Heart right ventricle (tissue), 16 donors: ENCODE data around the gene MYO1E. TPM values are rescaled to one million over a fixed set of nuclear protein-coding genes. Genes with fewer than 3 reads are reported as not detected.

Source experiments
- ATAC-seq, 8 donors: fragments of 200-7000 bp; cut with Tn5 transposase; one replicate each; pipeline ENCODE4 v1.9.1; 2020; ENCODE audit warnings: mild to moderate bottlenecking in 8 of 8, moderate library complexity in 8 of 8, moderate number of reproducible peaks in 1 of 8
- DNase-seq, 2 donors: peaks; one replicate each; pipeline ENCODE4 v3.0.0-alpha.2; 2020
- H3K27ac ChIP-seq, 10 donors: fragments of 200-600 bp; sonication (generic) in 2 of 10; one replicate each; pipeline versions ENCODE4 v1.5.0 to v1.8.0; 2020 to 2022; ENCODE audit warnings: mild to moderate bottlenecking in 3 of 10
- H3K27me3 ChIP-seq, 7 donors: fragments of 200-600 bp; one replicate each; pipeline ENCODE4 v1.8.0; 2021 to 2022; ENCODE audit warnings: mild to moderate bottlenecking in 2 of 7
- H3K36me3 ChIP-seq, 9 donors: fragments of 200-600 bp; sonication (generic) in 1 of 9; one replicate each; pipeline versions ENCODE4 v1.5.0 to v1.8.0; 2020 to 2022; ENCODE audit warnings: mild to moderate bottlenecking in 2 of 9
- H3K4me1 ChIP-seq, 9 donors: fragments of 200-600 bp; sonication (generic) in 1 of 9; one replicate each; pipeline versions ENCODE4 v1.5.0 to v1.8.0; 2020 to 2022; ENCODE audit warnings: mild to moderate bottlenecking in 4 of 9
- H3K4me3 ChIP-seq, 10 donors: fragments of 200-600 bp; sonication (generic) in 2 of 10; one replicate each; pipeline versions ENCODE4 v1.5.0 to v1.8.0; 2020 to 2022; ENCODE audit warnings: mild to moderate bottlenecking in 7 of 10, moderate library complexity in 2 of 10
- H3K9me3 ChIP-seq, 11 donors: fragments of 200-600 bp in 10 of 11; sonication (generic) in 2 of 11; one replicate each; pipeline versions ENCODE4 v1.5.0 to v1.8.0; 2013 to 2022; ENCODE audit warnings: mild to moderate bottlenecking in 2 of 11, control low read depth in 1 of 11, moderate library complexity in 1 of 11
- WGBS, 2 donors: extraction: QIAGEN DNeasy Blood & Tissue Kit; methylation state at CpG; one replicate each; pipeline ENCODE4 v1.1.7; 2013; ENCODE audit warnings: inconsistent platforms in 1 of 2; 5-methylcytosine and 5-hydroxymethylcytosine counted together
- intact Hi-C, 10 donors: fragments of 100-400 bp; cut with DNase I; formaldehyde crosslinking; loops; one replicate each; pipeline versions ENCODE4 v1.11.1 to v1.14.2; 2022
- polyA plus RNA-seq, 2 donors: library from polyadenylated mRNA; stranded (reverse); fragments of 200-250 nt; gene quantifications; one replicate each; pipeline ENCODE4 v1.2.3, GENCODE V29; 2013
- total RNA-seq, 10 donors: library from RNA; stranded (reverse); fragmentation: NEBNext Ultra II Directional in 3 of 10; extraction: Animal tissue kit (Norgen Biotek cat#: 25700) in 3 of 10; gene quantifications; one replicate each; pipeline versions ENCODE4 v1.2.1 to v1.2.4, GENCODE V29; 2021 to 2023
- TF ChIP-seq, protein P1 (sequence below), 9 donors: fragments of 200-600 bp; sonication (generic) in 2 of 9; IDR thresholded peaks; one replicate each; pipeline versions ENCODE4 v1.5.0 to v1.8.0; 2021 to 2022; ENCODE audit warnings: antibody characterized with exemption in 9 of 9, mild to moderate bottlenecking in 5 of 9, moderate library complexity in 1 of 9
- donor health status: Arrhythmogenic right ventricular cardiomyopathy.
- donor health status: ischemic (EF 13 %, LVEDD 7.1; RV severe dilation, severe dysfunction).
- donor health status: healthy with polysubstance abuse.
- donor health status: DM: no; HTN: yes; CAD: no.
- donor health status: DM: no; HTN: no; CAD: no.
- donor health status: ischemic (EF 25% LVEDD 6.9; RV normal size, moderate dysfunction).
- donor health status: ischemic (EF 25% LVEDD 5.7; RV mildly dilated, moderate dysfunction).
- donor health status: healthy.
- donor health status: DM: yes; HTN: yes; CAD: no.
- donor health status: Ischemic cardiomyopathy.
- donor health status: ischemic (EF 35%, LVEDD 5.7; RV mildly dilated, moderate dysfunction).
- donor health status: nonischemic (EF 11% LVEDD 7.7; RV severe dilation, severe dysfunction).
- donor health status: DM: yes; HTN: yes; CAD: no.
- donor health status: PGD.
- donor health status: ischemic (EF 29% LVEDD 5.4; RV normal size, mild dysfunction).
- donor health status: nonischemic (EF 23%, LVEDD 6.1; RV moderate dilation, normal function).

Gene MYO1E
- total and polyA plus RNA-seq, 12 donors: 9.3 to 75.3 (median 27.4) TPM

DNA sequence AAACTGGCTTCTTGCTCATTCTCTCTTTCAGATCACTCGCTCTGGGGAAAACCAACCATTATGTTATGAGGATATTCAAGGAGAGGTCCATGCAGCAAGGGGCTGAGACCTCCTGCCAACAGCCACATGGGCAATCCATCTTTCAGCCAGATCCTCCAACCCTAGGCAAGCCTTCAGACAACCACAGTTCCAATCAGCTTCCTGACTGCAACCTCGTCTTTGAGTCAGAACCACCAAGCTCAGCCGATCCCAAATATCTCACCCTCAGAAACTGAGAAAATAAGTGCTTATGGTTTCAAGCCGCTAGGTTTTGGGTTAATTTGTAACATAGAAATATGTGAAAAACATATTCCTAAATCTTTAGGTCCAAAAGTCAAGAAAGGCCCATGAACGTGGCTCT is 155.8 kb downstream of the MYO1E start:
- Histone ChIP-seq H3K4me1 (peaks cover 0 to 14% (median 0%) of the 10 kb centered on the region in 9 donors), H3K4me3 (no peak overlapping the region), H3K27ac (no peak overlapping the region), H3K36me3 (peaks cover 0 to 91% (median 7%) of the 10 kb centered on the region in 9 donors), H3K9me3 (no peaks in the 10 kb centered on the region), H3K27me3 (no peaks in the 10 kb centered on the region)
- intact Hi-C loops: no loop called here
- TF ChIP-seq, protein P1, sequence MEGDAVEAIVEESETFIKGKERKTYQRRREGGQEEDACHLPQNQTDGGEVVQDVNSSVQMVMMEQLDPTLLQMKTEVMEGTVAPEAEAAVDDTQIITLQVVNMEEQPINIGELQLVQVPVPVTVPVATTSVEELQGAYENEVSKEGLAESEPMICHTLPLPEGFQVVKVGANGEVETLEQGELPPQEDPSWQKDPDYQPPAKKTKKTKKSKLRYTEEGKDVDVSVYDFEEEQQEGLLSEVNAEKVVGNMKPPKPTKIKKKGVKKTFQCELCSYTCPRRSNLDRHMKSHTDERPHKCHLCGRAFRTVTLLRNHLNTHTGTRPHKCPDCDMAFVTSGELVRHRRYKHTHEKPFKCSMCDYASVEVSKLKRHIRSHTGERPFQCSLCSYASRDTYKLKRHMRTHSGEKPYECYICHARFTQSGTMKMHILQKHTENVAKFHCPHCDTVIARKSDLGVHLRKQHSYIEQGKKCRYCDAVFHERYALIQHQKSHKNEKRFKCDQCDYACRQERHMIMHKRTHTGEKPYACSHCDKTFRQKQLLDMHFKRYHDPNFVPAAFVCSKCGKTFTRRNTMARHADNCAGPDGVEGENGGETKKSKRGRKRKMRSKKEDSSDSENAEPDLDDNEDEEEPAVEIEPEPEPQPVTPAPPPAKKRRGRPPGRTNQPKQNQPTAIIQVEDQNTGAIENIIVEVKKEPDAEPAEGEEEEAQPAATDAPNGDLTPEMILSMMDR (IDR thresholded peaks at IDR 0.05): no peak
- WGBS, 2 donors: 95 to 98% methylated on average over 5 of the region's 5 CpGs
- ATAC-seq (no peak), DNase-seq (no peak)

DNA sequence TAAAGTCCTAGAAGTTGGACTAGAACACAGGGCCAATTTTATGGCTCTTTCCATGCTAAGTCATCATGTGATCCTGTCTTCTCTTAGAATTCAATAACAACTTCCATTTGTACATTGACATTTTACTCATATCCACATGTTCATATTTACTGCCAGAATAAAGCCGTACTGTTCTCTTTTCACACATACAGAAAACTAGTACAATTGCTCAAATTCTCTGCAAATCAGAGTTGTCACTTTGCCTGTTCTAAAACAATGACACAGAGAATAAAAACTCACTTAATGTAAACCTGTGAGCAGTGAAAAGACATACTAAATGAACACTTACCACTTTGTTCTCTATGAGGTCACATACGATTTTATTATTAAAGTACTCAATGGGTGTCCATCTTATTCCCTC is 162.5 kb downstream of the MYO1E start:
- Histone ChIP-seq H3K36me3 (peaks cover 0 to 95% (median 21%) of the 10 kb centered on the region in 9 donors), H3K4me3 (no peak overlapping the region), H3K4me1 (no peaks in the 10 kb centered on the region), H3K27ac (no peak overlapping the region), H3K9me3 (no peaks in the 10 kb centered on the region), H3K27me3 (no peaks in the 10 kb centered on the region)
- ATAC-seq (no peak), DNase-seq (no peak)
- intact Hi-C loops: no loop called here
- 93 to 94% methylated on average over 2 of the region's 2 CpGs for WGBS, 2 donors
- TF ChIP-seq, protein P1 (IDR thresholded peaks at IDR 0.05): no peak

DNA sequence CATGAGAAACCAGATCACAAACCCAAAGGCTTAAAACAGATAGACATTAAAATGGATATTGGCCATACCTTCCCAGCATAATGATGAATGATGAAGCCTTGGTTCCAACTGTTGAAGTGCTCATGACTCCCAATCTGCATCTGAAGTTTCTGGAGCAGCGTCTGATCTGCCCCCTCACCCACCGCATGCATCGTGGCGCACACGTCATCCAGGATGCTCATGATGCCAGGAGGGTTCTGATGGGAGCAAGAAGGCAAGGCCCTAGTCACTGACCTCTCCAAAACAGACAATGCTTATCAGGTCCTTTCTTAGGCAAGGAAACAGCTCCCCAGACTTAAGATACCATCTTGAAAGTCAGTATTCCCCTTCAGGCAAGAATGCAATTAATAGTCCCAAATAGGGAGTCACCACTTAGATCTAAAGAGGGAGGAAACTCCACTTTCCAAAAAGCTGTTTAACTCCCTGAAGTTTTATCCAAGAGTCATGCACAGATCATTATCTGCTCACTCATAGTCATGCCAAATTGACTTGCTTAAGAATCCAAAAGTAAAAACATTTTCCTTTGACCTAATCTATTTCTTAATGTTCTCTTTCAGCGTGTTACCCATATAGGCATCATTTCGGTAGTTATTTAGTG is 163.9 kb downstream of the MYO1E start:
- DNase-seq: no peak
- Histone ChIP-seq H3K4me3 (no peak overlapping the region), H3K27me3 (no peaks in the 10 kb centered on the region), H3K36me3 (peaks cover 0 to 95% (median 21%) of the 10 kb centered on the region in 9 donors), H3K4me1 (no peaks in the 10 kb centered on the region), H3K9me3 (no peaks in the 10 kb centered on the region), H3K27ac (no peak overlapping the region)
- WGBS, 2 donors: 97 to 98% methylated on average over 7 of the region's 7 CpGs
- ATAC-seq: no peak
- TF ChIP-seq, protein P1 (IDR thresholded peaks at IDR 0.05): no peak
- intact Hi-C loops: no loop called here

DNA sequence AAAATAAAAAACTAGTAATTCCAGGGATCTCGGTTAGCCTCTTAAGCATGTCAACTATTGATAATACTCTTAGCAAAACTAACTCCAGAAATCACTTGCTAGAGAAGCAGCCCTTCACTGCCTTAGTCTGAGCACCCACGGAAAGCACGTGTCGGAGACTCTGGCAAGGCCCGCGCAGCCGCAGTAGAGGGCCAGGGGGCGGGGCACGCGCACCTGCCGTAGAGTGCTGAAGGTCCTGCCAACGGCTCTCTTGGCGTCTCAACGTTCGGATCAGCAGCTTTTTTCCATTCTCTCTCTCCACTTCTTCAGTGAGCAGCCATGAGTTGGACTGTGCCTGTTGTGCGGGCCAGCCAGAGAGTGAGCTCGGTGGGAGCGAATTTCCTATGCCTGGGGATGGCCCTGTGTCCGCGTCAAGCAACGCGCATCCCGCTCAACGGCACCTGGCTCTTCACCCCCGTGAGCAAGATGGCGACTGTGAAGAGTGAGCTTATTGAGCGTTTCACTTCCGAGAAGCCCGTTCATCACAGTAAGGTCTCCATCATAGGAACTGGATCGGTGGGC is 166.0 kb downstream of the MYO1E start, which contains the start of gene LDHAL6B:
LDHAL6B (plus strand) TSS at position 221 of the 561 bp plus-strand sequence; CDS start at position 319, 98 bp downstream.
- Histone ChIP-seq H3K36me3 (peaks cover 0 to 100% (median 22%) of the 10 kb centered on the region in 9 donors), H3K4me1 (no peaks in the 10 kb centered on the region), H3K9me3 (no peaks in the 10 kb centered on the region), H3K27ac (no peak within 1 kb of the TSS), H3K27me3 (no peaks in the 10 kb centered on the region), H3K4me3 (no peak within 1 kb of the TSS)
- intact Hi-C loops: no loop called here
- DNase-seq (no peak), ATAC-seq (no peak)
- 93 to 95% methylated on average over 30 of the region's 30 CpGs for WGBS, 2 donors
- TF ChIP-seq, protein P1 (IDR thresholded peaks at IDR 0.05): no peak
